ENCODE measurements around the gene DNASE1L2.
"Not testable (repeated sequence)": the region's sequence is repeated elsewhere in the genome, so short reads cannot be mapped to it uniquely, and the experiment has no call there.

DNA sequence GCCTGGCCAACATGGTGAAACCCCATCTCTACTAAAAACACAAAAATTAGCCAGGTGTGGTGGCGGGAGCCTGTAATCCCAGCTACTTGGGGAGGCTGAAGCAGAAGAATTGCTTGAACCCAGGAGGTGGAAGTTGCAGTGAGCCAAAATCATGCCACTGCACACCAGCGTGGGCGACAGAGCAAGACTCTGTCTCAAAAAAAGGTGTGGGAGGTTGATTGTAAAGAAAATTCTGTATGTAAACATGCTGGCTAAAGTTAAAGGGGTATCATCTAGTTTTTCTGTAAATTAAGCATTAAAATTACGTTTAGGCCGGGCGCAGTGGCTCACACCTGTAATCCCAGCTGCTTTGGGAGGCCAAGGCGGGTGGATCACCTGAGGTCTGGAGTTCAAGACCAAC lies 22.3 kb downstream of the DNASE1L2 start:
- TF ChIP-seq, protein P1, sequence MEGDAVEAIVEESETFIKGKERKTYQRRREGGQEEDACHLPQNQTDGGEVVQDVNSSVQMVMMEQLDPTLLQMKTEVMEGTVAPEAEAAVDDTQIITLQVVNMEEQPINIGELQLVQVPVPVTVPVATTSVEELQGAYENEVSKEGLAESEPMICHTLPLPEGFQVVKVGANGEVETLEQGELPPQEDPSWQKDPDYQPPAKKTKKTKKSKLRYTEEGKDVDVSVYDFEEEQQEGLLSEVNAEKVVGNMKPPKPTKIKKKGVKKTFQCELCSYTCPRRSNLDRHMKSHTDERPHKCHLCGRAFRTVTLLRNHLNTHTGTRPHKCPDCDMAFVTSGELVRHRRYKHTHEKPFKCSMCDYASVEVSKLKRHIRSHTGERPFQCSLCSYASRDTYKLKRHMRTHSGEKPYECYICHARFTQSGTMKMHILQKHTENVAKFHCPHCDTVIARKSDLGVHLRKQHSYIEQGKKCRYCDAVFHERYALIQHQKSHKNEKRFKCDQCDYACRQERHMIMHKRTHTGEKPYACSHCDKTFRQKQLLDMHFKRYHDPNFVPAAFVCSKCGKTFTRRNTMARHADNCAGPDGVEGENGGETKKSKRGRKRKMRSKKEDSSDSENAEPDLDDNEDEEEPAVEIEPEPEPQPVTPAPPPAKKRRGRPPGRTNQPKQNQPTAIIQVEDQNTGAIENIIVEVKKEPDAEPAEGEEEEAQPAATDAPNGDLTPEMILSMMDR (IDR thresholded peaks at IDR 0.05): not testable (repeated sequence)
- not testable (repeated sequence) for TF ChIP-seq POLR2A (IDR thresholded peaks at IDR 0.05)
